Heart left ventricle (tissue), 13 donors: ENCODE measurements around the gene EPYC.

Source experiments
- CTCF ChIP-seq, 12 donors: fragments of 200-600 bp; sonication (generic) in 4 of 12; IDR thresholded peaks; one replicate each; pipeline versions ENCODE4 v1.5.0 to v1.8.0; 2018 to 2022; ENCODE audit warnings: antibody characterized with exemption in 12 of 12, mild to moderate bottlenecking in 5 of 12
- POLR2A ChIP-seq, 2 donors: fragments of 450-650 bp; IDR thresholded peaks; one replicate each; pipeline ENCODE4 v1.6.1; 2017; ENCODE audit warnings: antibody characterized with exemption in 2 of 2, mild to moderate bottlenecking in 2 of 2, moderate library complexity in 2 of 2
- donor health status: ischemic (EF 13 %, LVEDD 7.1; RV severe dilation, severe dysfunction).
- donor health status: DM: no; HTN: yes; CAD: no.
- donor health status: DM: no; HTN: no; CAD: no.
- donor health status: ischemic (EF 25% LVEDD 6.9; RV normal size, moderate dysfunction).
- donor health status: ischemic (EF 25% LVEDD 5.7; RV mildly dilated, moderate dysfunction).
- donor health status: ischemic (EF 35%, LVEDD 5.7; RV mildly dilated, moderate dysfunction).
- donor health status: nonischemic (EF 11% LVEDD 7.7; RV severe dilation, severe dysfunction).
- donor health status: DM: yes; HTN: yes; CAD: no.
- donor health status: PGD.
- donor health status: ischemic (EF 29% LVEDD 5.4; RV normal size, mild dysfunction).
- donor health status: nonischemic (EF 23%, LVEDD 6.1; RV moderate dilation, normal function).

GRCh38 chr12:90978117-90978770, 26.5 kb downstream of the EPYC start:
- TF ChIP-seq POLR2A (IDR thresholded peaks at IDR 0.05), result no peak
- TF ChIP-seq CTCF (IDR thresholded peaks at IDR 0.05), result peak; percentile 36 to 76 (median 67)
